ENCODE results near the gene PES1.

The PES1 gene

DNA sequence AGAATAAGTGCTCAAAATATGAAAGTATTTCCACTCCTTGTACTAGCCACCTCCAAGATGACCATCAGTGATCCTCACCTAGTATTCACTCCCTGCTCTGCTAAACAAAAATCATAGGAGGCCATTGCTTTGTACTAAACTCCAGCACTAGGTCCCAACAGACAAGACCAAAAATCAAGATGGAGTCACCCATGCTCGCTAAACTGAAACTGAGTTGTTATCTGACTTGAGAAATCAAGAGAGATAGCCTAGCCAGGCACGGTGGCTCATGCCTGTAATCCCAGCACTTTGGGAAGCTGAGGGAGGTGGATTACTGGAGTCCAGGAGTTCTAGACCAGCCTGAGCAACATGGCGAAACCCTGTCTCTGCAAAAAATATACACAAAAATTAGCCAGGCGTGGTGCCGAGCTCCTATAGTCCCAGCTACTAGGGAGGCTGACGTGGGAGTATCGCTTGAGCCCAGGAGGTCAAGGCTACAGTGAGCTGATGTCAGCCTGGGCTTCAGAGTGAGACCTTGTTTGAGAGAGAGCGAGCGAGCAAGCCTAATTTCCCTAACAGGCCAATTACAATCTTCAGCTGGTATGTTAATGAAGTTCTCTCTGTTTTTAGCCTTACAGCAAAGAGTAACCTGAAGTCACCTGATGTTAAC, 54.5 kb downstream of the PES1 start:
- Histone ChIP-seq H3K23ac (ENCODE audit: low read length) (no peak overlapping the region), H4K5ac (ENCODE audit: low read length) (no peak overlapping the region), H3K27ac (ENCODE audit: low read depth, low read length) (no peak overlapping the region), H3K27me3 (ENCODE audit: insufficient read depth, low read length, poor library complexity) (no peaks in the 10 kb centered on the region), H3K4me2 (ENCODE audit: low read length) (no peak overlapping the region), H2BK15ac (replicated peaks; ENCODE audit: low read depth) (no peak overlapping the region), H3K79me2 (ENCODE audit: control insufficient read depth, insufficient read depth, low read length) (no peaks in the 10 kb centered on the region), H3K4me3 (ENCODE audit: low read length) (no peak overlapping the region), H2BK5ac (ENCODE audit: low read length) (no peak overlapping the region), H4K8ac (ENCODE audit: low read depth, low read length) (no peak overlapping the region), H3K18ac (ENCODE audit: low read length) (no peak overlapping the region), H3K79me1 (ENCODE audit: low read length) (no peaks in the 10 kb centered on the region), H3K9ac (ENCODE audit: low read length) (no peak overlapping the region), H3K4ac (ENCODE audit: low read depth, low read length) (no peak overlapping the region), H2BK120ac (ENCODE audit: low read depth, low read length) (no peak overlapping the region), H3K36me3 (ENCODE audit: control insufficient read depth, insufficient read depth, low read length) (no peaks in the 10 kb centered on the region), H3K56ac (ENCODE audit: low read length) (no peak overlapping the region), H3K4me1 (ENCODE audit: control insufficient read depth, low read depth, low read length) (no peaks in the 10 kb centered on the region), H2AK5ac (ENCODE audit: low read length) (no peak overlapping the region)
- WGBS (ENCODE audit: extremely low coverage, insufficient coverage, low lambda C conversion rate) = no CpG with 5 or more reads among the region's 9 CpGs
- peak; percentile 19 for DNase-seq

DNA sequence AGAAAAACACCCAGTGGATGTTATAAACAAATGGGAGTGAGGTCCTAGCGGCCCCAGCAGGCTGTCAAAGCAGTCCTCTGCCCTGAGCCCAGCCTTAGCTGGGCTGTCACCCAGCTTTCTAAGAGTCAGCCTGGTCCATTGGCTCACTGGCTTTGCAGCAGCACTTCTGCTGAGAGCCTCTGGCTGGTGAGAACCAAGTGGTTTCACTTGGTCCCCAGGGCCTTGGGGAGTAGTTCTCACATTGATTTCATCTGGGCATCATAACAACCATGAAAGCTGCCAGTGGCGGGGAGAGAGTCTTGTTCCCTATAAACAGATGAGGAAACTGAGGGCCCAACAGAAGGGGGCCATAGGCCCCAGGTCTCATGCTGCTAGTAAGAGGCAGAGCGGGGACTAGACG, 56.5 kb downstream of the PES1 start:
- WGBS (ENCODE audit: extremely low coverage, insufficient coverage, low lambda C conversion rate) = no CpG with 5 or more reads among the region's 4 CpGs

DNA sequence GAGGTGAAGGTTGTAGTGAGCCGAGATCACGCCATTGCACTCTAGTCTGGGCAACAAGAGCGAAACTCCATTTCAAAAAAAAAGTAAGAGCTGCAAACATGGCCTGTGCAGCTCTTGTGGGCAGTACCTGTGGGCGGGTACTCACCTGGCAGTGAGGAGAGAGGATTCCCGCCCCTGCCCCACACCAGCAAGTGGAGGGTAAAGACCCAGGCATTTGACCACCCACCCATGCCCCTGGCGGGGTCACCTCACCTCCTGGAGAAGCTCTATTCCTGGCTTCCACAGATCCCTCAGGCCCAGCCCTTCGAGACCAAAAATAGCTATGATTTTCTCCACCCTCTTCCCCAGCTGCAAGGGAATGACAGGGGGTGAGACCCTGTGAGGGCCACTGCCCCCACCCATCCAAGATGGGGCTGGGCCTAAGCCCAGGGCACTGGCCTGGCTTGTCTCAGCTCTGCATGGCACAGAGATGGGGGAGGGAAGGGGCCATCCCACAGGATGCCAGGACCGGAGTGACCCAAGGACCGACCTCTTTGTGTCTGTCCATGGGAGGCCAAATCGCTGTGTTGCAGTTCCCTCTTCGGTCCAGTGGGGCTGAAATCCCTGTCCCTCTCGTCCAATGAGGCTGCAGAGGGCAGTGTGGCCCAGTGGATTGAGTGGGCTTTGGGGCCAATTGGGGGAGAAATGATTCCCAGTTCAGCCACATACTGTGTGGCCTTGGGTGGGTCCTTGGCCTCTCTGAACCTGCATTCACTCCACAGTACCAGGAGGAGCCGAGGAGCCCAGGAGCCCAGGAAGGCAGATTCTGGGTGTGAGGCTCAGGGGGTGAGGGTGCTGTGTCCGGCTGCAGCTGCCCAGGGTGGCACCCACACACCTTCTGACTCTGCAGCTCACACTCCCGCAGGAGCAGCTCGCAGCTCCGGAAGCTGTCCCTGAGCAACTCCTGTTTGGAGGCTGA, 59.8 kb downstream of the PES1 start:
- H3K4me3 ChIP-seq (ENCODE audit: low read length) = no peak overlapping the region
- H3K9ac ChIP-seq (ENCODE audit: low read length) = no peak overlapping the region
- no peak overlapping the region for H2BK15ac ChIP-seq (replicated peaks; ENCODE audit: low read depth)
- no peak overlapping the region for H2BK5ac ChIP-seq (ENCODE audit: low read length)
- H3K79me1 ChIP-seq (ENCODE audit: low read length) = no peaks in the 10 kb centered on the region
- no peak overlapping the region for H4K8ac ChIP-seq (ENCODE audit: low read depth, low read length)
- no peaks in the 10 kb centered on the region for H3K4me1 ChIP-seq (ENCODE audit: control insufficient read depth, low read depth, low read length)
- H4K5ac ChIP-seq (ENCODE audit: low read length) = no peak overlapping the region
- no peak overlapping the region for H3K4me2 ChIP-seq (ENCODE audit: low read length)
- no peak overlapping the region for H3K27ac ChIP-seq (ENCODE audit: low read depth, low read length)
- no peak overlapping the region for H3K23ac ChIP-seq (ENCODE audit: low read length)
- WGBS (ENCODE audit: extremely low coverage, insufficient coverage, low lambda C conversion rate) = no CpG with 5 or more reads among the region's 17 CpGs
- no peak overlapping the region for H3K4ac ChIP-seq (ENCODE audit: low read depth, low read length)
- H2AK5ac ChIP-seq (ENCODE audit: low read length) = no peak overlapping the region
- DNase-seq = no peak
- H3K36me3 ChIP-seq (ENCODE audit: control insufficient read depth, insufficient read depth, low read length) = no peaks in the 10 kb centered on the region
- no peak overlapping the region for H3K18ac ChIP-seq (ENCODE audit: low read length)
- H3K79me2 ChIP-seq (ENCODE audit: control insufficient read depth, insufficient read depth, low read length) = no peaks in the 10 kb centered on the region
- no peak overlapping the region for H2BK120ac ChIP-seq (ENCODE audit: low read depth, low read length)
- H3K56ac ChIP-seq (ENCODE audit: low read length) = no peak overlapping the region
- H3K27me3 ChIP-seq (ENCODE audit: insufficient read depth, low read length, poor library complexity) = no peaks in the 10 kb centered on the region

More for the DNA sequence above, 56.5 kb downstream of the PES1 start:
- Histone ChIP-seq H3K4me1 (ENCODE audit: control insufficient read depth, low read depth, low read length) (no peaks in the 10 kb centered on the region), H3K79me1 (ENCODE audit: low read length) (no peaks in the 10 kb centered on the region), H3K9ac (ENCODE audit: low read length) (no peak overlapping the region), H3K56ac (ENCODE audit: low read length) (no peak overlapping the region), H3K4me2 (ENCODE audit: low read length) (no peak overlapping the region), H2BK120ac (ENCODE audit: low read depth, low read length) (no peak overlapping the region), H4K5ac (ENCODE audit: low read length) (no peak overlapping the region), H3K4ac (ENCODE audit: low read depth, low read length) (no peak overlapping the region), H2AK5ac (ENCODE audit: low read length) (no peak overlapping the region), H3K23ac (ENCODE audit: low read length) (no peak overlapping the region), H3K27me3 (ENCODE audit: insufficient read depth, low read length, poor library complexity) (no peaks in the 10 kb centered on the region), H2BK5ac (ENCODE audit: low read length) (no peak overlapping the region), H3K79me2 (ENCODE audit: control insufficient read depth, insufficient read depth, low read length) (no peaks in the 10 kb centered on the region), H3K4me3 (ENCODE audit: low read length) (no peak overlapping the region), H3K36me3 (ENCODE audit: control insufficient read depth, insufficient read depth, low read length) (no peaks in the 10 kb centered on the region), H3K27ac (ENCODE audit: low read depth, low read length) (no peak overlapping the region), H3K18ac (ENCODE audit: low read length) (no peak overlapping the region), H4K8ac (ENCODE audit: low read depth, low read length) (no peak overlapping the region), H2BK15ac (replicated peaks; ENCODE audit: low read depth) (no peak overlapping the region)
- no peak for DNase-seq

DNA sequence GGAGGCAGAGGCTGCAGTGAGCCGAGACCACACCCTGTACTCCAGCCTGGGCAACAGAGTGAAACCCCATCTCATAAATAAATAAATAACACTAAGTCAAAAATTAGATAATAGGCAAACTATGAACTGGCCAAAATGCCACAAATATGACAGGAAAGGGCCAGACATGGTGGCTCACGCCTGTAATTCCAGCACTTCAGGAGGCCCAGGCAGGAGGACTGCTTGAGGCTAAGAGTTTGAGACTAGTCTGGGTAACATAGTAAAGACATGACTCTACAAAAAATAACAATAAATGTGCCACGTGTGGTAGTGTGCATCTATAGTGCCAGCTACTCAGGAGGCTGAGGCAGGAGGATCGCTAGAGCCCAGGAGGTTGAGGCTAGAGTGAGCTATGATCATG, 65.1 kb downstream of the PES1 start:
- H3K27me3 ChIP-seq (ENCODE audit: insufficient read depth, low read length, poor library complexity) = no peaks in the 10 kb centered on the region
- no peaks in the 10 kb centered on the region for H3K4me1 ChIP-seq (ENCODE audit: control insufficient read depth, low read depth, low read length)
- no peaks in the 10 kb centered on the region for H3K36me3 ChIP-seq (ENCODE audit: control insufficient read depth, insufficient read depth, low read length)
- no CpG with 5 or more reads among the region's 4 CpGs for WGBS (ENCODE audit: extremely low coverage, insufficient coverage, low lambda C conversion rate)
- no peaks in the 10 kb centered on the region for H3K79me2 ChIP-seq (ENCODE audit: control insufficient read depth, insufficient read depth, low read length)
- no peak overlapping the region for H2AK5ac ChIP-seq (ENCODE audit: low read length)
- no peak overlapping the region for H2BK15ac ChIP-seq (replicated peaks; ENCODE audit: low read depth)
- no peak overlapping the region for H4K5ac ChIP-seq (ENCODE audit: low read length)
- no peak overlapping the region for H4K8ac ChIP-seq (ENCODE audit: low read depth, low read length)
- H3K4ac ChIP-seq (ENCODE audit: low read depth, low read length) = no peak overlapping the region
- no peak overlapping the region for H3K56ac ChIP-seq (ENCODE audit: low read length)
- H3K4me2 ChIP-seq (ENCODE audit: low read length) = no peak overlapping the region
- H3K4me3 ChIP-seq (ENCODE audit: low read length) = no peak overlapping the region
- H3K18ac ChIP-seq (ENCODE audit: low read length) = no peak overlapping the region
- no peak for DNase-seq
- no peaks in the 10 kb centered on the region for H3K79me1 ChIP-seq (ENCODE audit: low read length)
- H3K27ac ChIP-seq (ENCODE audit: low read depth, low read length) = no peak overlapping the region
- H3K9ac ChIP-seq (ENCODE audit: low read length) = no peak overlapping the region
- no peak overlapping the region for H2BK120ac ChIP-seq (ENCODE audit: low read depth, low read length)
- no peak overlapping the region for H3K23ac ChIP-seq (ENCODE audit: low read length)
- H2BK5ac ChIP-seq (ENCODE audit: low read length) = no peak overlapping the region

Data from mesendoderm (in vitro differentiated cells).